IPS DF 4.7 (cell line): Measurements from ENCODE around the gene GUCA2A.
A peak's percentile ranks its signal among the peaks of the same experiment; 100 is the strongest.

Experiments used
- DNase-seq: peaks from one replicate; pipeline ENCODE4 v3.0.0-alpha.2; 2013; ENCODE audit warnings: low spot score; ENCODE audit errors: extremely low read depth

Gene GUCA2A

GRCh38 chr1:42155362-42155761 is 9.2 kb downstream of the GUCA2A start:
- DNase-seq: no peak

- DNase-seq: no peak
Observed at GRCh38 chr1:42154685-42155084, 9.9 kb downstream of the GUCA2A start.

GRCh38 chr1:42153624-42154023 is 10.9 kb downstream of the GUCA2A start:
- DNase-seq: no peak

GRCh38 chr1:42152907-42153600 is 11.5 kb downstream of the GUCA2A start, which contains the start of gene GUCA2B:
TSS of gene GUCA2B (plus strand) at chr1:42153410. CDS start at chr1:42153451, 41 bp downstream.
- no peak for DNase-seq

GRCh38 chr1:42152119-42152518 is 12.4 kb downstream of the GUCA2A start:
- DNase-seq: no peak

GRCh38 chr1:42150651-42151050 is 13.9 kb downstream of the GUCA2A start:
- no peak for DNase-seq

- DNase-seq: no peak
Observed at GRCh38 chr1:42148166-42148565, 16.4 kb downstream of the GUCA2A start.

GRCh38 chr1:42146626-42147320 is 17.8 kb downstream of the GUCA2A start:
- peak; percentile 53 for DNase-seq

- no peak for DNase-seq
Observed at GRCh38 chr1:42145764-42146625, 18.6 kb downstream of the GUCA2A start.

GRCh38 chr1:42145389-42145716 is 19.2 kb downstream of the GUCA2A start:
- DNase-seq: no peak

- no peak for DNase-seq
Observed at GRCh38 chr1:42144711-42145388, 19.7 kb downstream of the GUCA2A start.

GRCh38 chr1:42143896-42144710 is 20.4 kb downstream of the GUCA2A start:
- DNase-seq: no peak

- DNase-seq: no peak
Observed at GRCh38 chr1:42142894-42143675, 21.5 kb downstream of the GUCA2A start.

GRCh38 chr1:42141978-42142377 is 22.6 kb downstream of the GUCA2A start:
- DNase-seq: no peak

GRCh38 chr1:42140191-42140590 is 24.4 kb downstream of the GUCA2A start:
- no peak for DNase-seq

GRCh38 chr1:42139444-42139843 is 25.1 kb downstream of the GUCA2A start:
- no peak for DNase-seq

GRCh38 chr1:42138586-42138985 is 26.0 kb downstream of the GUCA2A start:
- no peak for DNase-seq

- DNase-seq: no peak
Observed at GRCh38 chr1:42137766-42138165, 26.8 kb downstream of the GUCA2A start.

- DNase-seq: no peak
Observed at GRCh38 chr1:42136466-42136865, 28.1 kb downstream of the GUCA2A start.

- no peak for DNase-seq
Observed at GRCh38 chr1:42135426-42135825, 29.1 kb downstream of the GUCA2A start.
